Measurements from ENCODE around the gene ANKRD44.

DNA sequence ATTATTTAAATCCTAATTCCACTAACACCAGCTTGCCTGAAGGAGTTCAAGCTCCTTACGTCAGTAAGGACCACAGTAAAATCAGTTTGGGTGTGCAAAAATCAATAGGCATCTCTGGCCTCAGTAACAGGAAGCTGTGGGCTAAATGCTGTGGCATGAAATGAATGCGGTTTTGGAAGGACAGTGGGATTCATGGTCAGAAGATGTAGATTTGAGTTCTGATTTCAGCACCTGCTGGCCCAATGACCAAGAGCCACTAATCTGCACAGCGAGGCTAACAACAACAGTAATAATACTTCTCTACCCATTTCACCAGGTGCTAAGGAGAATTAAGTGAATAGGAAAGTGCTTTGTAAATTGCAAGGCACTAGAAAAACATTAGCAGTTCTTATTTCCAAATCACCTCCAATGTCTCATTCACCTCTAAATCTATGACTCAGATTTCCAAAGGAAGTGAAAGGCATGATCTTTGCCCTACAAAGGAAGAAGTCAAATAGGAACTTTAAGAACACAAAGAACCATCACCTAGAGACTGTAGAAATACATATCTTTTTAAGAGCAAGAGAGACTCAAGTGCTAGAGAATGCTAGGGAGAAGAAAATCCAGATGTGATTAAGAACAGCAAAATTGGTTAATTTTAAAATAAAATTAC, 172.6 kb downstream of the ANKRD44 start:
- TF ChIP-seq CTCF (IDR thresholded peaks at IDR 0.05) = no peak
- TF ChIP-seq ZFX (IDR thresholded peaks at IDR 0.05; ENCODE audit: borderline replicate concordance) = no peak

Measured in 22Rv1 (cell line).